HG03280 (cell line): ENCODE data around the gene EXPH5.
"Not testable (repeated sequence)": the region's sequence is repeated elsewhere in the genome, so short reads cannot be mapped to it uniquely, and the experiment has no call there.

Experiments
- ATAC-seq: cut with Tn5 transposase; IDR thresholded peaks from one replicate; pipeline ENCODE4 v1.9.1; 2021; ENCODE audit warnings: mild to moderate bottlenecking, moderate library complexity; ENCODE audit not compliant: unreplicated experiment

EXPH5 gene

DNA sequence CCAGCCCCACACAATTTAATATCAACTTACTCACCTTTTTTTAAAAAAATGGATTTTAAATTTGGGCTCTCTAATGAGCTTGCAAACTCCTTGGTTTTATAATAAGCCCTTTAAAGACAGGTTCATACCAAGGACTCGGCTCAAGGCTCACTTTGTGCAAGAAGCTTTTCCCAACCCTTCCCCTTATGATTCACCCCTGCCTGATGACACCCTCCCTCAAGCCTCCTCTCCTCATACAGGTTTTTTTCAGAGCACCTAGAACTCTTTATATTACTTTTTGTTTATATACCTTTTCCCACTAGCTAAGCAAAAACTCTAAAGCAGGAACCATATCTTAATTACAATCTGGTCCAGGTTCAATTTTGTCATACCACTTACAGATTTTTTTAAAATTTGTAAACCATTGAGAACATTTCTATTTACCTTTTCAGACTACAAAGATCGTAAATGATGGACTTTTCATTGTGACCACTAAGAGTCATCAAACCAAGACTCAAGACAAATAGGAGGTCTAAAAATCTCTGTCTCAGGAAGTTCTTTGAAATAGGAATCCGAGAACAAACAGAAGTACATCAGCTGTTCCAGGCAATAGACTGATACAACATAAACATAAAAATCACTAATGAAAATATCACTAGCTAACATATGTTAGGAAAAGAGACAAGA lies 13.1 kb upstream of the EXPH5 start:
- ATAC-seq = no peak

DNA sequence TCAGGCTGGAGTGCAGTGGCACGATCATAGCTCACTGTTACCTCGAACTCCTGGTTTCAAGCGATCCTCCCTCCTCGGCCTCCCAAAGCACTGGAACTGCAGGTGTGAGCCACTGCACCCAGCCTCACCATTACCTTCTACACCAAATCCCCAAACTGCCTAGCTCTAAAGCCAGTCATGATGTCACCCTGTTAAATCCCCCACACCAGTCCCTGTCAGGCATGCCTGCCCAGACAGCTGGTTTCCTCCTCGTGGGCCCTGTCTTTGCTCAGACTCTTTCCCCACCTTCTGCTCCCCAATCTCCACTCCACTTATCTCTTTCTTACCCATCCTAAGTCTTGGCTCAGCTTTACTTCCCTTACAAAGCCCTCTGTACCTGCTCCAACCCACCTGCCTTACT lies 12.5 kb upstream of the EXPH5 start:
- ATAC-seq = no peak

DNA sequence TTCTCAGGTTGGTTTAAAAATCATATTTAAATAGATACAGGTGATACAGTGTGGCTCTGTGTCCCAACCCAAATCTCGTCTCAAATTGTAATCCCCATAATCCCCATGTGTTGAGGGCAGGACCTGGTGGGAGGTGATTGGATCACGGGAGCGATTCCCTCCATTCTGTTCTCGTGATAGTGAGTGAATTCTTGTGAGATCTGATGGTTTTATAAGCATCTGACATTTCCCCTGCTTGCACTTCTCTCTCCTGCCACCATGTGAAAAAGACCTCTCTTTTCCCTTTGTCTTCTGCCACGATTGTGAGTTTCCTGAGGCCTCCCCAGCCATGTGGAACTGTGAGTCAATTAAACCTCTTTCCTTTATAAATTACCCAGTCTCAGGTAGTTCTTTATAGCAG lies 9.2 kb upstream of the EXPH5 start:
- not testable (repeated sequence) for ATAC-seq

DNA sequence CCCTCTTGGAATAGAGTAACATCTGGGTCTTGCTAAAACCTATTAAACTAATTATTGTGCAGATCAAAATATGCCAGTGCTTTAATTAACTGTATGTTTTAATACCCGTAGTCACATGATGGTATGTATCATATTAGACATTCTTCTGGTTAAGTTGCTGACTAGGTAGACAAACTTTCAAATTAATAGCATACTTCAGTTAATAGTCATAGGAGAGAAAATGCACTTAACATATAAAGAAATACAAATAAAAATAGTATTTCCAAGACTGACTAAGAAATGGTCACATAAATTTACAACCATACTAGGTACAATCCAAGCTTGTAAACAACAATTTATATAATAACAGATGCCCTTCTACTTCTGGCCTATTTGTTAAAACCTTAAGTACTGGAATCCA lies 7.6 kb upstream of the EXPH5 start:
- ATAC-seq = no peak

DNA sequence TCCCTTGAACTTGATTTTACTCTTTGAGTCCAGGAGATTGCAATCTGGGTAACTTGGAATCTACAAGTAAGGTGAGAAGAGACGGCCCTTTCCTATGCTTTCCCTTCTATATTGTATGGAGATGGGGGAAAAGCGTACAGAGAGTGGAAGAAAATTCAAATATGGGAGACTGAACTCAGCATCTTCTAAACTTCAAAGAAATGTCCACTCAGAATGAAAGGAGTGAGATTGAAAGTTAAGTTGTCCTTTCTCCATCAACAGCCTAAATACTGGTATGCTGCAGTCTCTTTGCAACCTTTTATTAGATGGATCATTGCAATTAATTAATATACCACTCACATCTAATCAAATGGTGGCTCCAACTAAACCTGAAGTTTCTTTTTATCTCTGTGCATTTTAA lies 6.4 kb upstream of the EXPH5 start:
- ATAC-seq = no peak

DNA sequence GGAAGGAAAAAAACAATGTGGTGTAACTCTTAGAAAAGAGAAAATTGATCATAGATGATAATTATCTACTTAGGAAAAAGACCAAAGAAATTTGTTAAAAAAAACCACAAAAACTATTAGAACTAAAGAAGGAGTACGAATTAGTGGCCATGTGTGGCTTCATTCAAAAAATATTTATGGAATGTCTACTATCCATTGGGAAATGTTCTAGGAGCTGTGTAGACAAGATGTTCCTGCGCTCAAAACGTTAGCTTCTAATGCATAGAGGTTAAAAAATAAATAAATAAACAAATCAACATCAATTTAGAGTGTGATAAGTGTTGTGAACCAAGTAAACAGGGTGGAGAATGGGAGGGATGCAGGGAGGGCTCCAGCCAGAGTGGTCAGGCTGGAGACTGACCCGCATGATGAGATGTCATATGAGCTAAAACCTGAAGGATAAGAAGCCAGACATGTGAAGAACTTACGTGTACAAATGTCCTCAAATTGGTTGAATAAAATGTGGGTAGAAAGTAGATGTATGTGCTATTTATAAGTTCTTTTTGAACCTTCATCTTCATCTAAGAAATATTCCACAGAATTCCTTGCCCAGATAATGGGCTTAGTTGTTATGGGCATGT lies 4.3 kb upstream of the EXPH5 start:
- no peak for ATAC-seq

DNA sequence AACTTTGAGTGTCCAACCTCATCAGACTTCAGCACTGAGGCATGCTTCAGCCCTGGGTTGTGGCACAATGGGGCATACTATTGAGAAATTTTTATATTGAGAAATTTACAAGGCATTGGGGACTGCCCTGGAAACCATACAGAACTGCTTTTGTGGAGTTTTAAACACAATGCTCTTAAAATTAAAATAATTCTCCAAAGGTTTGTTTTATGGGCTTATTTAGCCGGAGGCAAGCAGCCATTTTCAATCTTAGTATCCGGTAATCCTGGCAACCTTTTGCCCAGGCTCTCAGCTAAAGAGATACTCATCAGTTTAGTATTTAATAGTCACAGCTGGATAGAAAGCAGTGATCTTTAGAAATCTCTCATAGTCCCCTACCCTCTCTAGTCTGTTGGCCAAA lies 3.1 kb upstream of the EXPH5 start:
- ATAC-seq = no peak

DNA sequence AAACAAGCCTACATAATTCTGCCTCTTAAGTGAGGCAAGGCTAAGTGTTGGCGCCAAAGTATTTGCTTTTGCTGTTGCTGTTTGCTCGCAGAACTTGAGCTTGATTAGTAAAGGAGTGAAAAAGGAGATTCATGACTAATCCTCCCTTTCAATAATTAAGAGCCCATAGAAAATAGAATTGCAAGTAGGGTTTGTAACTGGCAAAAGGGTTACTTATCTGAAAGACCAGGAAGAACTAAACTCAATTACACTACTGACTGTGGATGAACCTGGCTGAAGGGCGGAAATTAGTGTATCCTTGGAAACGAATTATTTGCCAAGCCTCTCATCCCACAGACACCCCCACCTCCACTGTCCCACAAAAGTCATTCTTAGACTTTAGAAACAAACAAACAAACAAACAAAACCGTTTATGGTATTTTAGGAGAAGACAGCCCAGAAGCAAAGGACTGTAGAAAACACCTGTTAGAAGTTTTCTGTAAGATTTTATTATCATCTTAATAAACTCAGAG lies 411 bp upstream of the EXPH5 start:
- ATAC-seq = no peak

DNA sequence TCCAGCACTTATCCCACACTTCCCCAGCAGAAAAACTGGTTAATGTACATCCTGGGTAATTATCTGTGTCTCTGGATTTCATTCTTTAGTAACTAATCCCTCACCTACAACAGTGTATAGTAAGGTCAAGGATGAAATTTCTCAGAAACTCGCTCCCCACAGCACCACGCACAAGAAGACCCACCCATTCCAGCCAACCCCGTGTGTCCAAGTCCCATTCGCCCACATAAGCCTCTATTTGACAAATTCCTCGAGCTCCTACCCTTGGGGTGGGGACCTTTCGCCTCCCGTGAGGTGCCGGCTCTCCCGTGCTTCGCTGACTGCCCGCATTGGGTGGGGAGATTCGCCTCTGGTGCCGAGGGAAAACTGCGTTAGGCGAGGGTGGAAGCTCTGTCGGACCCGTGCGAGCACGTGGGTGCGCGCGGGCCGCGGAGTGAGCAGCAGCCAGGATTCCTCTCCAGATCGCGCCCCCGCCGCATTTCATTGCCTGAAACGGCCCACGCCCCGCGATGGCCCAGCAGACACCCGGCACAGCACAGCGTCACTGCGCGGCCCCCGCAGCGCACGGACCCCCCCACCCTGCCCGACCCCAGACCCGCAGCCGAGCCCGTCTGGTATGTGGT lies 866 bp downstream of the EXPH5 start:
- ATAC-seq = peak; percentile 27

DNA sequence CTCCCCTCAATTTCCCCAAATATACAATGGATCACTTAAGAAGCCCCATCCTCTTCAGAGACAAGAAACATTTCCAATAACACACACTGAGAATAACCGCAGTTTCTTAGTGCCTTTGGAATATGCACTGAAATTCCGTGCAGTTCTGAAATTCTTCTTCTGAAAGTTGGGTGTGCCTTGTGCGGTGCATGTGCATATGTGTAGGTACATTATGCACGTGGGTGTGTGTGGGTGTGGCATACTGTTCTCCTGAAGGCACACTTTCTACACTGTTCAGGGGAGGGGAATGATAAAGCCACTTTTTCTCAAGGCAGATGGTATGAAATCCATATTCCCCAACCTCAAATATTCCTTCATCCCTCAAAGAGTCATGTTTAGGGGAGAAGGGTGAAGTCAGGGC lies 1.7 kb downstream of the EXPH5 start:
- ATAC-seq = no peak

DNA sequence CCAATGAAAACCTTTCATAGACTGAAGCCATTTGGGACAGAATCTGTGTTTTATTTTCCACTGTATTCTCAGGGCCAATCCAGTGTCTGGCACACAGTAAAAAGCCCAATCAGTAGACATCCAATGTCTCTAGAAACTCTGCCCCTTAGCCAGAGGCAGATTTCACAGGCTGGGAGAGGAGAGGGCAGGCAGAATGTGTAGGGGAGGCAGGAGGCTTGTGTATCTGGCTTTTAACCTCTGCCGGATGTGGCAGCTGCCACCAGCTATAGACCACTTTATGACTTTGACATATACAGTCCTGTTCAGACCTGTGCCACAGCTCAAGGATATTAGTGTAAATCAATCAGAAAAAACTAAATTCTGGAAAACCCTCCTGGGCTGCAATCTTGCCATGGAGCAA lies 4.4 kb downstream of the EXPH5 start:
- ATAC-seq = no peak

DNA sequence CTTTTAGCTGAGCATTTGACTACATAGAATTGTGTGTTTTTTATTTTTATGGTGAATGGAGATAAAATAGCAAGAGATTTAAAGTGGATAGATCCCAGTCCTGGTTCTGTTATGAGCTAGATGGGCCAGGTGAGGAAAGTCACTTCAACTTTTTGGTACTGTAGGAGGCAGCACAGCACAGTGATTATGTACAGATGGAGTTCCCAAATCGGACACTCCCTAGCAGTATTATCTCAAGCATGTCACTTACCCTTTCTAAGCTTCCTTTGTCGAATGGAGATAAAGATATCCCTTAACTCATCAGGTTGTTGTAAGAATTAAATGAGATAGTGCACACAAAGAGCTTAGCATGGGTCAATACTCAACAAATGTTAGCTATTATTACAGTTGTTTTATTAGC lies 5.3 kb downstream of the EXPH5 start:
- ATAC-seq = no peak

DNA sequence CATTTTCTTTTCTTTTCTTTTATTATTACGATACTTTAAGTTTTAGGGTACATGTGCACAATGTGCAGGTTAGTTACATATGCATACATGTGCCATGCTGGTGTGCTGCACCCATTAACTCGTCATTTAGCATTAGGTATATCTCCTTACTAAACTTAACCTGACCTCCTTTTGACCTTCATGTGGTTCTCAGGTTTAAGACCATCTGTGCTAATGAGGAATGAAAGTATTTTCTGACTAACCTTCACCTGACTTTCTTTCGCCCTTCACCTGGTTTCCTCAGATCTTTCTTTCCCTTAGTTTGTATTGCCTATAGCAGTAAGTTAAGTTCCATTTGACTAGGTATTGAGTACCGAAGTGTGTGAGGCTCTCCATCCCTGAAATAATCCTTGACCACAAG lies 6.5 kb downstream of the EXPH5 start:
- ATAC-seq = peak; percentile 57

DNA sequence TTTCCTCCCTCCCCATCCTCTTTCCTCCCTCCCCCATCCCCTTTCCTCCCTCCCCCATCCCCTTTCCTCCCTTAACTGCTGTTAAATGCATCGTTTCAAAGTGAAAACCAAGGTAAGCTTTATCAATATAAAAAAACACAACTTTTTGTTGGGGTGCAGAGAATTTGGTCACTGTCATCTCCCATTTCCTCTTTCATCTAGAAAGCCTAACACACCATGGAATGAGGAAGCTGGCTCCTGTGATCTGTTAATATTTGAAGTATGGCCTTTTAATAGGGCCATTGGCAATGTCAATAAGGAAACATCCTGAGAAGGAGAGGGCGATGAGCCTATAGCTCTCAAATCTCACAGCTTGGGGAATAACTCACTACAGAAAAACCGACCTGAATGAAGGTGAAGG lies 7.0 kb downstream of the EXPH5 start:
- ATAC-seq = no peak

DNA sequence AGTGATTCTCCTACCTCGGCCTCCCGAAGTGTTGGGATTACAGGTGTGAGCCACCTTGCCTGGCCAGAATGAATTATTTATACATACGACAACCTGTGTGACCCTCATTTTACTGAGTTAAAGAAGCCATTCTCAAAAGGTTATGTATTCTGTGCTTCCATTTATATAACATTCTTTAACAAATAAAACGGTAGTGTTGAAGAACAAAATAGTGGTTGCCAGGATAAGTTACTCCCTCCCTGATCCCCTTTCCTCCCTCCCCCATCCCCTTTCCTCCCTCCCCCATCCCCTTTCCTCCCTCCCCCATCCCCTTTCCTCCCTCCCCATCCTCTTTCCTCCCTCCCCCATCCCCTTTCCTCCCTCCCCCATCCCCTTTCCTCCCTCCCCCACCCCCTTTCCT lies 7.4 kb downstream of the EXPH5 start:
- not testable (repeated sequence) for ATAC-seq

DNA sequence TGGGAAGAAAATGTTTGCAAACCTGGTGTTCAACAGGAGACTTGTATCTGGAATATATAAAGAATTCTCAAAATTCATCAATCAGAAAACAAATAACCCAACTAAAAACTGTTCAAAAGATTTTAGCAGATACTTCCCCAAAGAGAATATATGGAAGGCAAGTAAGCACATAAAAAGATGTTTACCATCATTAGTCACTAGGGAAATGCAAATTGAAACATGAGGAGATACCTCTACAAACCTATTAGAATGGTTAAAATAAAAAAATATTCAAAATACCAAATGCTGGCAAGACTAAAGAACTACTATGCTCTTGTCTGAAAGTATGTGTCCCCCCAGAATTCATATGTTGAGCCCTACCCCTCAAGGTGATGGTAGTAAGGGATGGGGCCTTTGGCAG lies 8.6 kb downstream of the EXPH5 start:
- no peak for ATAC-seq

DNA sequence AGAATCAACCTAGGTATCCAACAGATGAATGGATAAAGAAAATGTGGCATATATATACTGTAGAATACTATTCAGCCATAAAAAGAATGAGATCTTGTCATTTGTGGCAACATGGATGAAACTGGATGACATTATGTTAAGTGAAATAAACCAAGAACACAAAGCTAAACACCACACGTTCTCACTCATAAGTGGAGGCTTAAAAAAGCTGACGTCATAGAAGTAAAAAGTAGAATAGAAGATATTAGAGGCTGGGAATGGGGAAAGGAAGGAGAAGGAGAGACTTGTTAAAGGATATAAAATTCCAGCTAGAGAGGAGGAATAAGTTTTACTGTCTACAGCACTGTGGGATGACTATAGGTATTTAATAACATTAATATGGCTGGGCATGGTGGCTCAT lies 12.9 kb downstream of the EXPH5 start:
- ATAC-seq = no peak

DNA sequence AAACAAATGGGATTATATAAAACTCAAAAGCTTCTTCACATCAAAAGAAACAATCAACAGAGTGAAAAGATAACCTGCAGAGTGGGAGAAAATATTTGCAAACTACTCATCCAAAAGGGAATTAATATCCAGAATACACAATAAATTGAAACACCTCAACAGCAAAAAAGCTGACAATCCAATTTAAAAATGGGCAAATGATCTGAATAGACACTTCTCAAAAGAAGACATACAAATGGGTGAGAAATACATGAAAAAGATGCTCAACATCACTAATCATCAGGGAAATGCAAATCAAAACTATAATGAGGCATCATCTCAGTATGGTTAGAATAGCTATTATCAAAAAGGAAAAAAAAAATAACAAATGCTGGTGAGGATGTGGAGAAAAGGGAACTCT lies 13.5 kb downstream of the EXPH5 start:
- no peak for ATAC-seq

DNA sequence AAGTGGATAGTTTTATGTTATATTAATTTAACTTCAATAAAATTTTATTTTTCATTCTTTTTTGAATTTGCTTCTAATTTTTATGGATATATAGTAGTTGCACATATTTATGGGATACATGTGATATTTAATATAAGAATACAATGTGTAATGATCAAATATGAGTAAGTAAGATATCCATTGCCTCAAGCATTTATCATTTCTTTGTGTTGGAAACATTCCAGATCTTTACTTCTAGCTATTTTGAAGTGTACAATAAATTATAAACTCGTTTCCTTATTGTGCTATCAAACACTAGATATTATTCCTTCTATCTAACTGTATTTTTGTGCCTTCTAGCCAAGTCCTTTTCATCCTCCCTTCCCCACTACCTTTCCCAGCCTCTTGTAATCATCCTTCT lies 17.0 kb downstream of the EXPH5 start:
- no peak for ATAC-seq

DNA sequence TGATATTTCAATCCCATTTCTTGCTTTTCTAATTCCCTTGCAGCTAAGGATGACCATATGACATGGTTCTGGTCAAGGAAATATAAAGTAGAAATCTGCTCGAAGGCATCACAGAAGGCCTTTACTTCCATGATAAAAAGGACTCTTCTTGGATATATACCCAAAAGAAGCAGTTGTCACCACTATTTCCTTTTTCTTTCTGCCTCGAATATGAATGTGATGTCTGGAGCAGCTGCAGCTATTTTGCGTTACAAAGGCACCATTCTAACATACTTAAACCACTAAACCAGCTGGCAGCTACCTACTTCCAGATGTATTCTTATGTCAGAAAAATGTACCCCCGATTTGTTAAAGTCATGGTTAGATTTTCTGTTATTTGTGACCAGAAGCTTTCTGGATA lies 18.9 kb downstream of the EXPH5 start:
- ATAC-seq = no peak

DNA sequence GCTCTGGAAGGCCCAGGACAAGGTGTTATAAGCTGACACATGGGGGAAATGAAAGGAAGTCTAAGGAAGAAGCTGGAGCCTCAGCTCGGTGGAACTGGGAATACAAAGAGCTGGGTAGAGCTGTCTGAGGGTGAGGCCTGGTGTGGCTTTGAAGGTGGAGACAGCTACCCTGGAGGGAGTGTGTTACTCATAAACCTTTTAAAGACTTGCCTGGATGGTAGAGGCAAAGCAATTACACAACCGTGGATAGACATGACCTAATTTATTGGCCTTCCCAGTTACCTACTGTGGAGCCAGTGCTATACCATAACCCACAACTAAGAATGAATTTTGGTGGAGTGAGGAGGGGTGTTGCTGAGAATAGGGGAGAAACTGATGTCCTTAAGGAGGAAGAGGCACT lies 22.6 kb downstream of the EXPH5 start:
- ATAC-seq = no peak

DNA sequence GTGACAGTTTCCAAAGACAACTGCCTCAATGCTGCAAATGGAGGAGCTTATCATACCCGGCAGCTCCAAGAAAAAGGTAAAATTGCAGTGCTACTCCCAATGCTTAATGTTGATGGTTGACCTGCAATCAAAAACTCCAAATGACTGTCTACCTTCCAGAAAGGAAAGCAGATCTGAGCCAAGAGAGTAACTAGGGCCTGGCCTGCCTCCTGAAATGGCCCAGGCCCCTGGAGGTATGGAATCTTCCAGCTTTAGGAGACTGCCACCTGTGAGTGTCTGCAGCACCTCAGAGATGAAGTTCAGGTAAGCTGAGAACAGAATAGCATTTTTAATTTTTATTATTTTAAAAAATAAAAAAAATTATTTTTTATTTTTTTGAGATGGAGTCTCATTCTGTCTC lies 23.7 kb downstream of the EXPH5 start:
- no peak for ATAC-seq
